Kidney (tissue), 14 donors: ENCODE results near the gene LIMK2. TPM values are rescaled to one million over a fixed set of nuclear protein-coding genes. Genes with fewer than 3 reads are reported as not detected.

Source experiments
- DNase-seq, 5 donors: peaks; one replicate each; pipeline ENCODE4 v3.0.0-alpha.2; 2013 to 2020
- FAIRE-seq: peaks from 2 replicates; lab custom pipeline; 2012; peaks lifted over from hg19 to GRCh38; lab: Jason Lieb, UNC
- H3K27ac ChIP-seq, 2 donors: one replicate each; pipeline ENCODE4 v1.7.0; 2013; ENCODE audit warnings: low read depth in 2 of 2, low read length in 2 of 2, inconsistent platforms in 1 of 2
- H3K27me3 ChIP-seq: one replicate; pipeline ENCODE4 v1.7.1; 2013; ENCODE audit warnings: low read length, inconsistent platforms; ENCODE audit not compliant: control insufficient read depth, insufficient read depth
- H3K36me3 ChIP-seq, 3 donors: one replicate each; pipeline versions ENCODE4 v1.7.0 to v1.7.1; 2013; ENCODE audit warnings: low read length in 3 of 3, control low read depth in 1 of 3, inconsistent platforms in 1 of 3; ENCODE audit not compliant: insufficient read depth in 3 of 3, control insufficient read depth in 2 of 3
- H3K4me1 ChIP-seq, 3 donors: one replicate each; pipeline versions ENCODE4 v1.7.0 to v1.7.1; 2013; ENCODE audit warnings: low read length in 3 of 3, inconsistent platforms in 1 of 3, low read depth in 1 of 3; ENCODE audit not compliant: control insufficient read depth in 2 of 3, insufficient read depth in 2 of 3
- H3K4me3 ChIP-seq, 3 donors: one replicate each; pipeline versions ENCODE4 v1.7.0 to v1.8.1; 2013; ENCODE audit warnings: low read length in 3 of 3, control low read depth in 1 of 3, inconsistent platforms in 1 of 3
- H3K9ac ChIP-seq, 3 donors: one replicate each; pipeline versions ENCODE4 v1.7.0 to v1.7.1; 2013; ENCODE audit warnings: low read length in 3 of 3, control low read depth in 1 of 3, inconsistent platforms in 1 of 3
- H3K9me3 ChIP-seq, 3 donors: one replicate each; pipeline versions ENCODE4 v1.7.0 to v1.7.1; 2013; ENCODE audit warnings: low read length in 3 of 3, control low read depth in 1 of 3, inconsistent platforms in 1 of 3; ENCODE audit not compliant: control insufficient read depth in 2 of 3, insufficient read depth in 1 of 3
- intact Hi-C: fragments of 100-400 bp; cut with DNase I; formaldehyde crosslinking; loops from one replicate; pipeline ENCODE4 v1.11.1; 2022
- polyA plus RNA-seq: library from polyadenylated mRNA; stranded (reverse); fragments of 350-450 nt; fragmentation: Illumina TruSeq; extraction: RNeasy Lipid Tissue Mini Kit (QIAGEN cat#74804); gene quantifications from one replicate; pipeline ENCODE4 v1.2.3, GENCODE V29; 2014; ENCODE audit warnings: low read depth, low replicate concordance; ENCODE audit not compliant: insufficient read depth
- total RNA-seq: library from RNA; stranded (reverse); fragmentation: NEBNext Ultra II Directional; extraction: Animal tissue kit (Norgen Biotek cat#: 25700); gene quantifications from one replicate; pipeline ENCODE4 v1.2.1, GENCODE V29; 2021
- TF ChIP-seq, protein P1 (sequence below): IDR thresholded peaks from 3 replicates; pipeline ENCODE4 v1.5.1; 2012; ENCODE audit warnings: mild to moderate bottlenecking, moderate library complexity, borderline replicate concordance; ENCODE audit not compliant: insufficient read depth; ENCODE audit errors: extremely low read depth
- donor health status: control.
- donor health status: control.
- donor health status: control.
- donor health status: control.
- donor health status: control.
- donor health status: DM: yes; HTN: yes; CAD: no.
- donor health status: Normal renal cell carcinoma (clear cell type).

Gene LIMK2
- total and polyA plus RNA-seq, 2 donors from 2014 or later, result 20.3 to 48.2 TPM

DNA sequence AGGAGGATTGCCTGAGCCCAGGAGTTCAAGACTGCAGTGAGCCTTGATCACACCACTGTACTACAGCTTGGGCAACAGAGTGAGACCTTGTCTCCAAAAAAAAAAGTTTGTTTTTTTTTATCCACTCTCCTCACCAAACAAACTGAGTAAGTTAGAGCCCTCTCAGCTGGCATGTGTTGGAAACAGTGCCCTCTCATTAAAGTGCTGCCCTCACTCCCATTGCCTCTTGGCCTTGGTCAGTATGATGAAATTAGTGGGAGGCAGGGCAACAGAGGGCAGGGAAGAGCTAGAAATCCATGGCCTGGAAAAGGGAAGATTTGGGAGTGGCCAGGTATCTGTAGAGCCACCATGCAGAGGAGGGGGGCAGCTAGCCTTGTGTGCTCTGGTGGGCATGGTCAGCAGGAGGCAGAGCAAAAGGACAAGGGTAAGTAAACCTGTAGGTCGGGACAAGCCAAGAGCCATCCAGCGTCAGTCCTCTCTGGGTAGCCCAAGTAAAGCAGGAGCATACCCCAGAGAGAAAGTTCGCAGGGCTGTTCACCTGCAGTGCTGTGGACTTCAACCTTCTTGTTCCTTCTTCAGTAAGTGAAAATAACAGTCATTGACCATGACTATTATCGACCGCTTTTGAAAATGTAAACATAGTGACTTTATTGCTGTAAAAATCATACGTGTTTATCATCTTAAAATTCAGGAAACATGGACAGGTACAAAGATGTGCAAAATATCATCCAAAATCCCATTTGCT lies 52.0 kb downstream of the LIMK2 start:
- H3K36me3 ChIP-seq, result peaks cover 2 to 41% (median 40%) of the 10 kb centered on the region in 3 donors
- FAIRE-seq, result no peak
- intact Hi-C loops, result no loop called here
- H3K27me3 ChIP-seq, result no peaks in the 10 kb centered on the region
- no peak for DNase-seq
- no peak overlapping the region for H3K9ac ChIP-seq
- TF ChIP-seq, protein P1, sequence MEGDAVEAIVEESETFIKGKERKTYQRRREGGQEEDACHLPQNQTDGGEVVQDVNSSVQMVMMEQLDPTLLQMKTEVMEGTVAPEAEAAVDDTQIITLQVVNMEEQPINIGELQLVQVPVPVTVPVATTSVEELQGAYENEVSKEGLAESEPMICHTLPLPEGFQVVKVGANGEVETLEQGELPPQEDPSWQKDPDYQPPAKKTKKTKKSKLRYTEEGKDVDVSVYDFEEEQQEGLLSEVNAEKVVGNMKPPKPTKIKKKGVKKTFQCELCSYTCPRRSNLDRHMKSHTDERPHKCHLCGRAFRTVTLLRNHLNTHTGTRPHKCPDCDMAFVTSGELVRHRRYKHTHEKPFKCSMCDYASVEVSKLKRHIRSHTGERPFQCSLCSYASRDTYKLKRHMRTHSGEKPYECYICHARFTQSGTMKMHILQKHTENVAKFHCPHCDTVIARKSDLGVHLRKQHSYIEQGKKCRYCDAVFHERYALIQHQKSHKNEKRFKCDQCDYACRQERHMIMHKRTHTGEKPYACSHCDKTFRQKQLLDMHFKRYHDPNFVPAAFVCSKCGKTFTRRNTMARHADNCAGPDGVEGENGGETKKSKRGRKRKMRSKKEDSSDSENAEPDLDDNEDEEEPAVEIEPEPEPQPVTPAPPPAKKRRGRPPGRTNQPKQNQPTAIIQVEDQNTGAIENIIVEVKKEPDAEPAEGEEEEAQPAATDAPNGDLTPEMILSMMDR, result no peak
- no peak overlapping the region for H3K4me3 ChIP-seq
- H3K9me3 ChIP-seq, result no peaks in the 10 kb centered on the region
- no peaks in the 10 kb centered on the region for H3K4me1 ChIP-seq
- H3K27ac ChIP-seq, result no peak overlapping the region

DNA sequence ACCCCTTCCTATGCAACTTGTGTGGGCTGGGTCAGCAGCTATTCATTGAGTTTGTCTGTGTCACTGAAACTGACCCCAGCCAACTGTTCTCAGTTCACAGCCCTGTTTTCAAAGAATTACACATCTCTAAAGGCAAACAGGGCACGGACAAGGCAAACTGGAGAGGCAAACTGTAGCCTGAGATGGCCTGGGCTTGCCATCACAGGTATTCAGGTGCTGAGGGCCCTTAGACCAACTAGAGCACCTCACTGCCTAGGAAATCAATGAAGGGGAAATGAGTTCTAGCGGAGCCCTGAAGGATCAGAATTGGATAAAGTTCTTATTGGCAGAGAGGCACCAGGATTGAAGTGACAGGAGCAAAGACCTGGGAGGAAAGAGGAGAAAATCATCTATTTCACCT lies 56.2 kb downstream of the LIMK2 start:
- FAIRE-seq (no peak), DNase-seq (no peak)
- no peak overlapping the region for H3K9ac ChIP-seq
- no peak overlapping the region for H3K4me3 ChIP-seq
- peaks cover under 1 to 23% (median 18%) of the 10 kb centered on the region in 3 donors for H3K36me3 ChIP-seq
- no peak overlapping the region for H3K27ac ChIP-seq
- H3K9me3 ChIP-seq, result no peaks in the 10 kb centered on the region
- intact Hi-C loops, result no loop called here
- no peaks in the 10 kb centered on the region for H3K27me3 ChIP-seq
- TF ChIP-seq, protein P1, result no peak
- H3K4me1 ChIP-seq, result peaks cover 8 to 22% (median 20%) of the 10 kb centered on the region in 3 donors

DNA sequence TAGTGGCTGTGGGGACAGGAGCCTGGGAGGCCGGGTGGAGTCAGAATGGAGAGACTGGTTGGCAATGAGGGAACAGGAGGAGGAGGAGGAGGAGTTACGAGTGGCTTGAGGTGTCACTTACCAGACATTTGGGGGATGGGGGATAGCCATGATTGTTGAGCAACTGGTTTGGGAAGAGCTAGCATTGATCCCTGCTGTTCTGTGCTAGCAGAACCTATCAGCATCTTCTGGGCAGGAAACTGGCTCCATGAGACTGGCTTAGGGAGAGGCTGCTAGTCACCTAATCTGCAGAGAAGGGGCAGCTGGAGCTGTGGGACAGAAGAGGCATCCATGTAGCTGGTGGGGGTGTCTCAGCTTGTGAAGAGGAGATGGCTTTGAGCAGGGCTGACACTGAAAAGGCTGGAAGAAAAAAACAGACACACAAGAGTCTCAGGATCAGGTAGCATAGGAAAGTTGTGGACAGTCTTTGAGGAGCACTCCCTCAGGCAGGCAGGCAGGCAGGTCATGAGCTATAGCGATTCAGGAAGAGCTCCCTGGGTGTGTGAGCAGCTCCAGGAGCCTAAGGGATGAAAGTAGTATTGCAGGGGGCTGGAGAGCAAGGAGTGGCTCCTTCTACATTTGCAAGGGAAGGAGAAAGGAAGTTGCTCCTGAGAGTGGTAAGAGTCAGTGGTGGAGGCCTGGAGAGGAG lies 57.9 kb downstream of the LIMK2 start:
- Histone ChIP-seq H3K4me3 (no peak overlapping the region), H3K27me3 (no peaks in the 10 kb centered on the region), H3K27ac (no peak overlapping the region), H3K9me3 (no peaks in the 10 kb centered on the region), H3K4me1 (peaks cover 8 to 24% (median 23%) of the 10 kb centered on the region in 3 donors), H3K36me3 (peaks cover 4 to 28% (median 14%) of the 10 kb centered on the region in 3 donors), H3K9ac (no peak overlapping the region)
- intact Hi-C loops, result no loop called here
- DNase-seq (no peak), FAIRE-seq (no peak)
- TF ChIP-seq, protein P1, result no peak
